B cell (primary cell): Measurements from ENCODE around the gene TTLL6. TPM values are rescaled to one million over a fixed set of nuclear protein-coding genes. Genes with fewer than 3 reads are reported as not detected.

Experiments
- ATAC-seq: fragments of 200-7000 bp; cut with Tn5 transposase; one replicate; pipeline ENCODE4 v1.10.0; 2021; ENCODE audit warnings: low read depth, mild to moderate bottlenecking, moderate number of reproducible peaks, moderate library complexity
- CTCF ChIA-PET: fragments of 350-600 bp; sonication (Branson Sonifier 250); formaldehyde crosslinking; loops from one replicate; lab custom pipeline; 2021; ENCODE audit warnings: antibody characterized with exemption, inconsistent platforms; lab: Charles Lee
- POLR2A ChIA-PET: fragments of 350-600 bp; sonication (Branson Sonifier 250); formaldehyde crosslinking; loops from one replicate; lab custom pipeline; 2021; ENCODE audit warnings: antibody characterized with exemption; lab: Charles Lee
- DNase-seq: peaks from one replicate; pipeline ENCODE4 v3.0.0; 2013
- H2AFZ ChIP-seq: 2 replicates; pipeline ENCODE4 v1.6.1; 2012; ENCODE audit warnings: mild to moderate bottlenecking, low read depth, low read length; ENCODE audit not compliant: insufficient read depth, poor library complexity, severe bottlenecking
- H3K27ac ChIP-seq, 2 donors: 1 replicate in 1 of 2; 2 replicates in 1 of 2; pipeline ENCODE4 v1.5.1; 2012 to 2013; ENCODE audit warnings: low read length in 2 of 2, mild to moderate bottlenecking in 2 of 2, moderate library complexity in 1 of 2
- H3K27me3 ChIP-seq, 4 experiments: fragments of 200-600 bp in 1 of 4; sonication (generic) in 1 of 4; replicated peaks in 1 of 4; 1 replicate in 2 of 4; 2 replicates in 2 of 4; pipeline versions ENCODE4 v1.6.1 to v1.7.0; 2013 to 2016; ENCODE audit warnings: low read length in 3 of 4, mild to moderate bottlenecking in 2 of 4, mixed read lengths in 1 of 4, moderate library complexity in 1 of 4; ENCODE audit not compliant: insufficient read depth in 4 of 4, control insufficient read depth in 3 of 4; ENCODE audit errors: control extremely low read depth in 1 of 4
- H3K36me3 ChIP-seq, 2 experiments: replicated peaks in 1 of 2; 1 replicate in 1 of 2; 2 replicates in 1 of 2; pipeline versions ENCODE4 v1.6.1 to v1.7.1; 2013; ENCODE audit warnings: low read length in 1 of 2; ENCODE audit not compliant: insufficient read depth in 2 of 2, control insufficient read depth in 1 of 2; ENCODE audit errors: control extremely low read depth in 1 of 2, extremely low read depth in 1 of 2
- H3K4me1 ChIP-seq, 2 donors: fragments of 200-600 bp in 1 of 2; sonication (generic) in 1 of 2; 1 replicate in 1 of 2; 2 replicates in 1 of 2; pipeline versions ENCODE4 v1.5.1 to v1.6.1; 2013 to 2017; ENCODE audit warnings: low read length in 2 of 2; ENCODE audit not compliant: control insufficient read depth in 2 of 2, insufficient read depth in 2 of 2
- H3K4me2 ChIP-seq: replicated peaks from 2 replicates; pipeline ENCODE3; 2012; ENCODE audit warnings: mild to moderate bottlenecking, low read depth, low read length; ENCODE audit not compliant: poor library complexity, severe bottlenecking
- H3K4me3 ChIP-seq, 5 experiments: fragments of 200-600 bp in 1 of 5; sonication (generic) in 1 of 5; 1 replicate in 3 of 5; 2 replicates in 2 of 5; pipeline versions ENCODE4 v1.5.1 to v1.7.0; 2011 to 2016; ENCODE audit warnings: low read length in 4 of 5, mild to moderate bottlenecking in 4 of 5, low read depth in 2 of 5, control low read depth in 1 of 5, moderate library complexity in 1 of 5; ENCODE audit not compliant: insufficient read depth in 1 of 5; ENCODE audit errors: control extremely low read depth in 1 of 5, extremely low read depth in 1 of 5
- H3K79me2 ChIP-seq: fragments of 200-600 bp; sonication (generic); one replicate; pipeline ENCODE4 v1.6.0; 2016; ENCODE audit warnings: low read length; ENCODE audit not compliant: control insufficient read depth, insufficient read depth
- H3K9ac ChIP-seq: fragments of 200-600 bp; sonication (generic); 2 replicates; pipeline ENCODE4 v1.6.1; 2017; ENCODE audit warnings: mild to moderate bottlenecking, low read length, moderate library complexity
- H3K9me3 ChIP-seq, 3 donors: one replicate each; pipeline versions ENCODE4 v1.6.1 to v1.7.1; 2013; ENCODE audit warnings: low read length in 2 of 3; ENCODE audit not compliant: control insufficient read depth in 2 of 3, insufficient read depth in 1 of 3; ENCODE audit errors: control extremely low read depth in 1 of 3
- H4K20me1 ChIP-seq: 2 replicates; pipeline ENCODE4 v1.6.0; 2012; ENCODE audit warnings: mild to moderate bottlenecking, low read length; ENCODE audit not compliant: insufficient read depth, control insufficient read depth, poor library complexity, severe bottlenecking
- H3K27ac Mint-ChIP-seq: one replicate; pipeline ENCODE4 v1.8.0; 2021; ENCODE audit warnings: mixed read lengths
- H3K27me3 Mint-ChIP-seq: one replicate; pipeline ENCODE4 v1.8.0; 2021; ENCODE audit warnings: mixed read lengths
- H3K4me1 Mint-ChIP-seq: one replicate; pipeline ENCODE4 v1.8.0; 2021; ENCODE audit warnings: mixed read lengths
- H3K4me3 Mint-ChIP-seq: one replicate; pipeline ENCODE4 v1.8.0; 2021; ENCODE audit warnings: mixed read lengths
- H3K9me3 Mint-ChIP-seq: one replicate; pipeline ENCODE4 v1.8.0; 2022; ENCODE audit warnings: mixed read lengths; ENCODE audit not compliant: insufficient read depth
- EZH2 ChIP-seq: IDR thresholded peaks from 2 replicates; pipeline ENCODE4 v1.6.1; 2012; ENCODE audit warnings: borderline replicate concordance, low read depth, mild to moderate bottlenecking, moderate library complexity, low read length; ENCODE audit not compliant: insufficient read depth, poor library complexity, severe bottlenecking
- WGBS: methylation state at CpG from one replicate; pipeline ENCODE4 v1.1.5; 2013; ENCODE audit warnings: missing lambda C conversion rate; ENCODE audit not compliant: insufficient coverage; 5-methylcytosine and 5-hydroxymethylcytosine counted together
- intact Hi-C: fragments of 100-400 bp; cut with micrococcal nuclease; formaldehyde crosslinking; loops from one replicate; pipeline ENCODE4 v1.10.0; 2022
- polyA plus RNA-seq: library from polyadenylated mRNA; depleted of rRNA; stranded (reverse); fragments of >200 nt; gene quantifications from 2 replicates; pipeline ENCODE4 v1.2.3, GENCODE V29; 2012
- total RNA-seq, 2 donors: library from RNA; stranded (reverse); fragments of 120-200 nt in 1 of 2; gene quantifications; 1 replicate in 1 of 2; 2 replicates in 1 of 2; pipeline versions ENCODE4 v1.2.3 to v1.2.4, GENCODE V29; 2013 to 2022
- TF ChIP-seq, protein P1 (sequence below): fragments of 200-600 bp; IDR thresholded peaks from one replicate; pipeline ENCODE4 v1.8.0; 2022; ENCODE audit warnings: antibody characterized with exemption, mild to moderate bottlenecking

Gene TTLL6
- total and polyA plus RNA-seq, 2 donors (not counting 1 experiment from before 2014, with no cell fraction given): not detected

DNA sequence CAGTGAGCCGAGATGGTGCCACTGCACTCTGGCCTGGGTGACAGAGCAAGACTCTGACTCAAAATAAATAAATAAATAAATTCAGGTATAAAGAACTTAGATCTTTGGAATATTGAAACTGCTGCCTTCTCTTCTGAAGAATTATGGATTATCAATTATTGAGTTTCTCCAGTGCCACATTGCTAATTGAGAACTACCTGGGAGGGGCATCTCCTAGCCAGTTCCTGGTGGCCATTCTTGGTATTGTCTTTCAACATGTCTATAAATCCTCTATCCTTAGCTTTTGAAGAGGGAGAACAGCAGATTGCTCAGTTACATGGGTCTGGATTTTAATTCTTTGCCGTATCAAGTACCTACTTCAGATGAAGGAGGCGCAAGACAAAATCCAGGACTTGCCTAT, 43.0 kb upstream of the TTLL6 start:
- H3K27me3 Mint-ChIP-seq: no peaks in the 10 kb centered on the region
- no peaks in the 10 kb centered on the region for H3K9me3 Mint-ChIP-seq
- H3K27ac Mint-ChIP-seq: no peak overlapping the region
- H3K27ac ChIP-seq: no peak overlapping the region
- peaks cover 4 to 73% of the 10 kb centered on the region in 2 experiments for H3K36me3 ChIP-seq
- H3K4me2 ChIP-seq: no peak overlapping the region
- ATAC-seq: no peak
- no peak overlapping the region for H3K9ac ChIP-seq
- no peak for DNase-seq
- no peak overlapping the region for H3K4me3 Mint-ChIP-seq
- ChIA-PET POLR2A (no interaction called here), CTCF (interaction anchor here (0.6 to 2.7 kb wide), 4 partner anchors 19 to 46 kb away, joined by 3 to 10 read pairs (median 4); no protein-coding TSS in a partner anchor)
- no peaks in the 10 kb centered on the region for H3K4me1 ChIP-seq
- no peaks in the 10 kb centered on the region for H3K27me3 ChIP-seq
- H3K9me3 ChIP-seq: no peaks in the 10 kb centered on the region
- no peaks in the 10 kb centered on the region for H4K20me1 ChIP-seq
- intact Hi-C loops: no loop called here
- H3K4me1 Mint-ChIP-seq: no peaks in the 10 kb centered on the region
- no peak overlapping the region for H2AFZ ChIP-seq
- 93% methylated on average over 2 of the region's 3 CpGs for WGBS
- H3K79me2 ChIP-seq: no peaks in the 10 kb centered on the region
- TF ChIP-seq, protein P1, sequence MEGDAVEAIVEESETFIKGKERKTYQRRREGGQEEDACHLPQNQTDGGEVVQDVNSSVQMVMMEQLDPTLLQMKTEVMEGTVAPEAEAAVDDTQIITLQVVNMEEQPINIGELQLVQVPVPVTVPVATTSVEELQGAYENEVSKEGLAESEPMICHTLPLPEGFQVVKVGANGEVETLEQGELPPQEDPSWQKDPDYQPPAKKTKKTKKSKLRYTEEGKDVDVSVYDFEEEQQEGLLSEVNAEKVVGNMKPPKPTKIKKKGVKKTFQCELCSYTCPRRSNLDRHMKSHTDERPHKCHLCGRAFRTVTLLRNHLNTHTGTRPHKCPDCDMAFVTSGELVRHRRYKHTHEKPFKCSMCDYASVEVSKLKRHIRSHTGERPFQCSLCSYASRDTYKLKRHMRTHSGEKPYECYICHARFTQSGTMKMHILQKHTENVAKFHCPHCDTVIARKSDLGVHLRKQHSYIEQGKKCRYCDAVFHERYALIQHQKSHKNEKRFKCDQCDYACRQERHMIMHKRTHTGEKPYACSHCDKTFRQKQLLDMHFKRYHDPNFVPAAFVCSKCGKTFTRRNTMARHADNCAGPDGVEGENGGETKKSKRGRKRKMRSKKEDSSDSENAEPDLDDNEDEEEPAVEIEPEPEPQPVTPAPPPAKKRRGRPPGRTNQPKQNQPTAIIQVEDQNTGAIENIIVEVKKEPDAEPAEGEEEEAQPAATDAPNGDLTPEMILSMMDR: peak; percentile 59
- TF ChIP-seq EZH2: no peak
- no peak overlapping the region for H3K4me3 ChIP-seq

DNA sequence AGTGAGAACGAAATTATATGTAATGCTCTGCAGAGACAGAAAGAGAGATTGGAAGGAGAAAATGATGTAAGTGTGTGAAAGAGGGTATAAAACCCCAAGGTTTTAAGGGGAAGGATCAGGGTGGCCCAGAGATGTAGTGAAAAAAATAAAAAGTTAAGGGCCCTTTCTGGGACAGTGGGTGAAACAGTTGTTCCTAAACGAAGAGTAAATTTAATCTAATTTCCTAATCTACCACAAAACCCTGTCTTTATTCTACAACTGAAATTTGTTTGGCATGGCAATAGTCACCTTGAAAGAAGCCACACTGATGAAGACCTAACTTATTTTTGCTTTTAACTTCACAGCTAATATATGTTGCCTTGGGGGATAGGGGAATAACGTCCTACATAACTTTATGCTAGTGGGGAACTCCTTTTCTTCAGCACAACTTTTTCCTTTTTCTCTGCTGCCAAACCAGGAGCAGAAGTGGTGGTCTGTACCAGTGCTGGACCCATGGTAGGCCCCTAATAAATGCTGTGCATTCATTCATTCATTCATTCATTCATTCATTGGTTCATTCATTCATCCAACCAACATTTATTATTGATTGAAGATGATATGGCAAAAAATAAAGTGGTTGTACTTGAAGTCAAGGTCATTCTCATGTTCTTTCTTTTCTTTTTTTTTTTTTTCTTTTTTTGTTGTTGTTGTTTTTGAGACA, 39.2 kb upstream of the TTLL6 start:
- no peak overlapping the region for H3K27ac Mint-ChIP-seq
- no peaks in the 10 kb centered on the region for H3K4me1 Mint-ChIP-seq
- Histone ChIP-seq H3K4me2 (no peak overlapping the region), H3K79me2 (no peaks in the 10 kb centered on the region), H2AFZ (no peak overlapping the region), H3K9ac (no peak overlapping the region), H3K9me3 (no peaks in the 10 kb centered on the region), H3K27me3 (no peaks in the 10 kb centered on the region), H3K36me3 (peaks cover 11 to 73% of the 10 kb centered on the region in 2 experiments), H4K20me1 (no peaks in the 10 kb centered on the region), H3K27ac (no peak overlapping the region), H3K4me1 (no peaks in the 10 kb centered on the region), H3K4me3 (no peak overlapping the region)
- no peaks in the 10 kb centered on the region for H3K9me3 Mint-ChIP-seq
- 86% methylated on average over 1 of the region's 3 CpGs for WGBS
- ATAC-seq: no peak
- ChIA-PET POLR2A (no interaction called here), CTCF (interaction anchor here (0.7 to 1.3 kb wide), 3 partner anchors 23 to 52 kb away, joined by 3 to 4 read pairs (median 3); partner anchors contain the start of gene UBE2Z)
- DNase-seq: no peak
- no peak for TF ChIP-seq EZH2
- TF ChIP-seq, protein P1: no peak
- intact Hi-C loops: no loop called here
- no peak overlapping the region for H3K4me3 Mint-ChIP-seq
- H3K27me3 Mint-ChIP-seq: no peaks in the 10 kb centered on the region
